Myocyte (in vitro differentiated cells): ENCODE results near the gene DKKL1. TPM values are rescaled to one million over a fixed set of nuclear protein-coding genes. Genes with fewer than 3 reads are reported as not detected.
"Not testable (repeated sequence)": the region's sequence is repeated elsewhere in the genome, so short reads cannot be mapped to it uniquely, and the experiment has no call there.

Source experiments
- DNase-seq: peaks from one replicate; pipeline ENCODE4 v3.0.0-alpha.2; 2012; ENCODE audit warnings: low read depth
- polyA plus RNA-seq: library from polyadenylated mRNA; unstranded; fragments of >200 nt; gene quantifications from one replicate; pipeline ENCODE4 v1.2.1, GENCODE V29; 2012; ENCODE audit warnings: missing spikeins
- total RNA-seq: library from RNA; depleted of rRNA; stranded (reverse); fragments of >200 nt; gene quantifications from 2 replicates; pipeline ENCODE4 v1.2.3, GENCODE V29; 2014

DKKL1 gene
- total RNA-seq: 0.36 and 2.4 TPM in 2 replicates
- polyA plus RNA-seq: 0.84 TPM

GRCh38 chr19:49363268-49364082, at the start of gene DKKL1:
Gene DKKL1, plus strand, starts transcription at chr19:49363877. Its CDS starts 122 bp downstream, at chr19:49363999.
- DNase-seq: peak; percentile 98

GRCh38 chr19:49315111-49315510, 48.6 kb upstream of the DKKL1 start:
- no peak for DNase-seq

DNA sequence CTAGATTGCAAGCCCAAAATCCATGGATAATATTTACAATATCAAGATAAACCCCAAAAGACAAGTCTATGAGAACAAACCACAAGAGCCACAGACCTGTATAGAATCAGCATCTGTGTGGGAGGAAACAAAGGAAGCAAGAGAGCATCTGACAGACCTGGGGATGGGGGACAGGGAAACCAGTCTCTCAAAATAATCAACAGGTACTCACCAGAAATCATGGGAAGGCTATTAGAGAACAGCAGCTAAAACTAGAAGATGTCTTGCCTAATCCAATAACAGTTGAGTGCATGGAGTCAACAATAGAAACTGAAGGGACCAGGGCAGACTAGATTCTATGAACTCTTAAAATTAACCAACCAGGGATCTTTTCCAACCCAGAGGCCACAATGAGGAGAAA, 47.4 kb upstream of the DKKL1 start:
- no peak for DNase-seq

GRCh38 chr19:49318296-49318695, 45.4 kb upstream of the DKKL1 start:
- DNase-seq: no peak

GRCh38 chr19:49324801-49325576, 38.7 kb upstream of the DKKL1 start, which contains the start of gene SLC6A16:
Gene SLC6A16, minus strand, starts transcription at chr19:49325191. Its CDS starts 13,844 bp downstream, at chr19:49311347.
- DNase-seq: no peak

- DNase-seq: not testable (repeated sequence)
These were observed 37.9 kb upstream of the DKKL1 start for GRCh38 chr19:49325756-49326155.

DNA sequence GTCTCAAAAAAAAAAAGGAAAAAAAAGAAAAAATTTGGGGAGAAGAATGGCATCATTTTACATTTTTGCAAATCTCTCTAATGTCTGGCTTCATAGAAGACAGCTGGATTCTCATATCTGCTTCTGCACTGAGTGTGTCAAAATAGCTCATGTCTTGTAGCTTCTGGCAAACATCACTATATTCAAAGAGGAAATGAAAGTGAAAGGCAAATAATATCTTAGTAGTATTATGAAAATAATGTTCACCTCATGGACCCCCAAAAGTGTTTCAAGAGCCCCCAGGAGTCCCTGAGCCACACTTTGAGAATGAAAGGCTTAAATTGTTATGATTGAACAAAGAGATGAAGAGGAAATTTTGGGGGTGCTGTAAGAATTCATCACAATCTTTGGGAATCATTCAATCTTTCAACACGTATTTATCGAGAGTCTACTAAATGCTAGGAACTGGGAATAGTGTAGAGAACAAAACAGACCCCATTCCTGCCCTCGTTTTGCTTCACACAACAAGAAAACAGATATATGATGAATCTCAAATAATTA, 37.4 kb upstream of the DKKL1 start:
- no peak for DNase-seq

GRCh38 chr19:49327878-49328544, 35.7 kb upstream of the DKKL1 start:
- peak; percentile 50 for DNase-seq

GRCh38 chr19:49328741-49329140, 34.9 kb upstream of the DKKL1 start:
- DNase-seq: no peak

GRCh38 chr19:49331187-49331586, 32.5 kb upstream of the DKKL1 start:
- not testable (repeated sequence) for DNase-seq

GRCh38 chr19:49331616-49332055, 32.0 kb upstream of the DKKL1 start:
- DNase-seq: peak; percentile 49

DNA sequence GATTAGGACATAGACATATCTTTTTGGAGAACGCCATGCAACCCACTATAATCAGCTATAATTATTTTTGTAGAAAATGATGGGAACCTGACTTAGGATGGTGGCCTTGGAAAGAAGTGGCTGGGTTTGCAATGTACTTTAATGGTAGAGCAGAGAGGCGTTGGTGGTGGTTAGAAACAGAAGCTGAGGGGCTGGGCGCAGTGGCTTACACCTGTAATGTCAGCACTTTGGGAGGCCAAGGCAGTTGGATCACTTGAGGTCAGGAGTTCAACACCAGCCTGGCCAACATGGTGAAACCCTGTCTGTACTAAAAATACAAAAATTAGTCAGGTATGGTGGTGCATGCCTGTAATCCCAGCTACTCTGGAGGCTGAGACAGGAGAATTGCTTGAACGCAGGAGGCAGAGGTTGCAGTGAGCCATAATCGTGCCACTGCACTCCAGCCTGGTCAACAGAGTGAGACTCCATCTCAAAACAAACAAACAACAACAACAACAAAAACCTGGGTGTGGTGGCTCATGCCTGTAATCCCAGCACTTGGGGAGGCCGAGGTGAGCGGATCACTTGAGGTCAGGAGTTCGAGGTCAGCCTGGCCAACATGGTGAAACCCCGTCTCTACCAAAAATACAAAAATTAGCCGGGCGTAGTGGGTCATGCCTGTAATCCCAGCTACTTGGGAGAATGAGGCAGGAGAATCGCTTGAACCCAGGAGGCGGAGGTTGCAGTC, 30.8 kb upstream of the DKKL1 start:
- DNase-seq: not testable (repeated sequence)

DNA sequence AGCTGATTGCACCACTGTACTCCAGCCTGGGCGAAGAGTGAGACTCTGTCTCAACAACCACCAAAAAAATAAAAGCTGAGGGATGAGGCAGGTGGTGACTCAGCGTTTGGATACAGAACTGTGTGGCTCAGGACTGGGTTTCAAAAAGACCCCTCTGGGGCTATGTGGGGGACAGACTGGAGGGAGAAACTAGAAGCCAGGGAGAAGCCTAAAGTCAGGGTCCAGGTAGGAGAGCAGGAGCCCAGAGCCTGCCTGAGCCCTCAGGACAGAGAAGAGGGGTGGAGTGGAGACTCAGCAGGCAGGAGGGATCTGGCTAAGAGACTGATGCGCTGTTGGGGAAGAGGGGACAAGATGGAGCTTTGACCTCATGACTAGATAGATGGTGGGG, 30.3 kb upstream of the DKKL1 start:
- DNase-seq: no peak

GRCh38 chr19:49333811-49334288, 29.8 kb upstream of the DKKL1 start:
- DNase-seq: no peak

DNA sequence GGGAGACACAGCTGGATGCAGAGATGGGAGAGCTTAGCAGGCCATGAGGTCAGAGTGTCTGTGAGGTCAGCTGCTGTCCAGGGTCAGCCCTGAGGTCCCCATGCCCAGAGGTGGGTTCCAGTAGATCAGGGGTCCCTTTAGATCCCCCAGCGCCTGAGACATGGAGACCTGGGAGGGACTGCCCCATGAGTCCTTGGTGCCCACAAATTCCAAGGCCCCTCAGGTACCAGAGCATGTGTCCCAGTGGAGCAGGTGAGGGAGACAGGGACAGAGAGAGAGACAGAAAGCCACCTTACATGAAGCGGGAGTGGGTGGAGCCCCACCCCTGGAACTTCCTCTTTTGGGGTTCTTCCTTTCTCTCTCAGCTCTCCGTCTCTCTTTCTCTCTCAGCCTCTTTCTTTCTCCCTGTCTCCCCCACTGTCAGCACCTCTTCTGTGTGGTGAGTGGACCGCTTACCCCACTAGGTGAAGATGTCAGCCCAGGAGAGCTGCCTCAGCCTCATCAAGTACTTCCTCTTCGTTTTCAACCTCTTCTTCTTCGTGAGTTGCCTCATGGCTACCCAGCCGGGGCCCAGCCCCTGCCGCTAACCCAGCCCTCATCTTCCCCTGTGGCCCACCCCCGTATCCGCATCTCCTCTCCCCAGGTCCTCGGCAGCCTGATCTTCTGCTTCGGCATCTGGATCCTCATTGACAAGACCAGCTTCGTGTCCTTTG, 28.4 kb upstream of the DKKL1 start, which contains the start of gene CD37:
CD37 (plus strand) TSS at position 336 of the 713 bp plus-strand sequence; CDS start at position 471, 135 bp downstream.
- no peak for DNase-seq

DNA sequence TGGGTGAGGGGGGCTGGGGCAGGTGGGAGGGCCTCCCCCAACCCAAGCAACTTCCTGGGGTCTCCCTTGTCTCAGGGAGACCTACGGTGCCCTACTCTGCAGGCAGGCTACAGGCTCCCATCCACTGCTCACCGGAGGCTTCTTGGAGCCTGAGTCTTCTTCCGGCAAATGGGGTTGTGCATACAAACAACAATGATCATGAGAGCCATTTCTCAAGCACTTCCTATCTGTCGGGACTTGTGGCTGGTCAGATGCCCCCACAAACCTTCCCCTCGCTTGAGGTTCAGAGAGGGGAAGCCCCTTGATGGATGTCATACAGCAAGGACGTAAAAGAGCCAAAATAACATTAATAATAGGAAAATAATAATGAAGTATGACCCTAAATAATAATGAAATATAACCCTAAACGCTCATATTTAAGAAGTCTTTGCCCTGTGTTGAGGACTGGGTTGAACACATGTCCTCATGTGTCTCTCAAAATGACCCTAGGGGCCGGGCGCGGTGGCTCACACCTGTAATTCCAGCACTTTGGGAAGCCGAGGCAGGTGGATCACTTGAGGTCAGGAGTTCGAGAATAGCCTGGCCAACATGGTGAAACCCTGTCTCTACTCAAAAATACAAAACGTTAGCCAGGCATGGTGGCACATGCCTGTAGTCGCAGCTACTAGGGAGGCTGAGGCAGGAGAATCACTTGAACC, 27.7 kb upstream of the DKKL1 start:
- no peak for DNase-seq

DNA sequence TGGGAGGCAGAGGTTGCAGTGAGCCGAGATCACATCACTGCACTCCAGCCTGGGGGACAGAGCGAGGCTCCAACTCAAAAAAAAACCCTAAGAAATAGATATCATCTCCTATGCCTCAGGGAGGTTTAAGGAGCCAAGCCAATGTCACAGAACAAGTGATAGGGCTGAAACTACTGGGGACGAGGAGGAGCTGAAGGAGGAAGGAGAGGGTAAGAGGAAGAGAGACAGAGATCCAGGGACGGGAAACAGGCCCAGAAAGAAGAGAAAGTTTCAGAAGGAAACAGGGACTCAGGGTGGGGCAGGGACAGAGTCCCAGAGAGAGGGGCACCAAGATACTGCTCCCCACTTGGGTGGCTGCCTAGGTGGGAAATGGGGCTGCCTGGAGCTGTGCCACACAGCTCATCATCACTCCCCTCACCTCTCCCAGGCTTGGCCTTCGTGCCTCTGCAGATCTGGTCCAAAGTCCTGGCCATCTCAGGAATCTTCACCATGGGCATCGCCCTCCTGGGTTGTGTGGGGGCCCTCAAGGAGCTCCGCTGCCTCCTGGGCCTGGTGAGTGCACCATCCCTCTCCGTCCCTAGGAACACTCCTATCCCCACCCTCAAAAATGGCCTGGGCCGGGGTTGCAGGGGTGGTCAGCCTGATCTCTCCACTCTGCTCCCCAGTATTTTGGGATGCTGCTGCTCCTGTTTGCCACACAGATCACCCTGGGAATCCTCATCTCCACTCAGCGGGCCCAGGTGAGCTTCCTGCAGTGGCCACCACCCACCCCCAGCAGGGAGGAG, 27.0 kb upstream of the DKKL1 start:
- no peak for DNase-seq
